Fibroblast of the conjunctiva (primary cell): Measurements from ENCODE around the gene CASP3.
"Not testable (repeated sequence)": the region's sequence is repeated elsewhere in the genome, so short reads cannot be mapped to it uniquely, and the experiment has no call there.

Experiments used
- DNase-seq: peaks from one replicate; pipeline ENCODE4 v3.0.0-alpha.2; 2010; ENCODE audit warnings: low read depth

CASP3 gene

GRCh38 chr4:184664445-184665210 lies 15.4 kb upstream of the CASP3 start:
- no peak for DNase-seq

- DNase-seq, result no peak
These were observed 13.0 kb upstream of the CASP3 start for GRCh38 chr4:184662236-184662635.

GRCh38 chr4:184660978-184661377 lies 11.7 kb upstream of the CASP3 start:
- no peak for DNase-seq

DNA sequence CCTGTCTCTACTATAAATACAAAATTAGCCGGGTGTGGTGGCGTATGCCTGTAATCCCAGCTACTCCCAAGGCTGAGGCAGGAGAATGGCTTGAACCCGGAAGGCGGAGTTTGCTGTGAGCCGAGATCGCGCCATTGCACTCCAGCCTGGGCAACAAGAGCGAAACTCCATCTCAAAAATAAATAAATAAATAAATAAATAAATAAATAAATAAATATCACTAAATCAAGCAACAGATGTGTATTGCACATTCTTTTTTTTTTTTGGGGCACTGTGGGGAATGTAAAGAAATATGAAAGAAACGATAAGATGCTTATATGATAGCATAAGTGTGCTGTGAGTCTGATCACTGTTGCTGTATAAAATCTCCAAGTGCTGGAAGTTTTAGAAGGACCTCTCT lies 8.6 kb upstream of the CASP3 start:
- not testable (repeated sequence) for DNase-seq

DNA sequence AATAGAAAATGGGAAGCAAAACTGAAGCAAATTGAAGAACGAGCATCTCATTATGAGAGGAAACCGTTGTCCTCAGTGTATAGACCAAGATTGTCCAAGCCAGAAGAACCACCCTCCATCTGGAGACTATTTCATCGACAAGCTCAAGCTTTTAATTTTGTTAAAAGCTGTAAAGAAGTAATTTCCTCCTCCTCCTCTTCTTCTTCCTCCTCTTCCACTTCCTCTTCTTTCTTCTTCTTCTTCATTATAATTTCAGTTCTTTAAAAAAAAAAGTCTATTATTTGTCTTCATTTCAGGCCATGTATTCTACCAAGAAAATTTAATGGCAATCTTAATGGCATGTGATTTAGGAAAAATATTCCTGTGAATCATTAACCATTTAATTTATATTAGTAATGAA lies 7.9 kb upstream of the CASP3 start:
- DNase-seq, result no peak

- DNase-seq, result no peak
These were observed 6.9 kb upstream of the CASP3 start for GRCh38 chr4:184655889-184656869.

- no peak for DNase-seq
These were observed 4.4 kb upstream of the CASP3 start for GRCh38 chr4:184653650-184654049.

GRCh38 chr4:184652681-184653080 lies 3.4 kb upstream of the CASP3 start:
- DNase-seq, result not testable (repeated sequence)

GRCh38 chr4:184651899-184652298 lies 2.7 kb upstream of the CASP3 start:
- DNase-seq, result no peak

DNA sequence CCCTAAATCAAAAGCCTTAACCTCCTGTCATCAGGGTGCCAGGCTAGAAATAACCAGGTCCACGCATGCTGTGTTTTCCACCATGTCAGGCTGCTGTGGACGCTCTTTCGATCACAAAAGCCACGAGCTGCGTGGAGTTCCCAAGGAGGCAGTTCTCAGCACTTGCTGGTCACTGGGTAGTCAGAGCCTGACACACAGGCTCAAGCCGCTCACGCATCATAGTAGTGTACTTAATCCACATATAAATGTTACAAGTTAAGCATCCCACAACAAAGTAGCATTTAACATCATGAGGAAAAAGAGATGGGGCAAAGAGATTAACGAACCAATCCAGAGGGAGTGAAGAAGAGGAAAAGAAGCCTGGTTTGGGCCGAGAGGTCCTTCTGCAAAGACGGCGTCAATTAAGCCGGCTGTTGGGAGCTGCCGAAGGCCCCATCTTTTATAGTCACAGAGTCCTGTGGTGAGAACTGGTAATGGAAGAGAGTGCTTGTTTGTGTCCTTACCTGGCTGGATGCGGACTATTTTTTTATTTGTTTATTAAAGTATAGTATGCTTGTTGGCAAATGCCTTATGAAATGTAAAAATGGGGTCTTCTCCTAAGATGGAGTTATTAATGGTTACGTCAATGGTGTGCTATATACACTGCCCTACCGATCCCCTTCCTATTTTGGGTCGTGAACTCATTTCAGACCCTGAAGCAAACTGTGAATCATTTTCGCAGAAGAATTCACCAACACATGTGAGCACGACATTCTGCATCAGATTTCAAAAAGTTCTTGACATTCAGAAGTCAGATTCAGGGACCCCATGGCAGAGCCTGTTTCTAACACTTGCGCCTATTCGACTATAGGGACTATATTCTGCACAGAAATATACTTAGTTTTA lies 966 bp upstream of the CASP3 start:
- DNase-seq, result no peak

DNA sequence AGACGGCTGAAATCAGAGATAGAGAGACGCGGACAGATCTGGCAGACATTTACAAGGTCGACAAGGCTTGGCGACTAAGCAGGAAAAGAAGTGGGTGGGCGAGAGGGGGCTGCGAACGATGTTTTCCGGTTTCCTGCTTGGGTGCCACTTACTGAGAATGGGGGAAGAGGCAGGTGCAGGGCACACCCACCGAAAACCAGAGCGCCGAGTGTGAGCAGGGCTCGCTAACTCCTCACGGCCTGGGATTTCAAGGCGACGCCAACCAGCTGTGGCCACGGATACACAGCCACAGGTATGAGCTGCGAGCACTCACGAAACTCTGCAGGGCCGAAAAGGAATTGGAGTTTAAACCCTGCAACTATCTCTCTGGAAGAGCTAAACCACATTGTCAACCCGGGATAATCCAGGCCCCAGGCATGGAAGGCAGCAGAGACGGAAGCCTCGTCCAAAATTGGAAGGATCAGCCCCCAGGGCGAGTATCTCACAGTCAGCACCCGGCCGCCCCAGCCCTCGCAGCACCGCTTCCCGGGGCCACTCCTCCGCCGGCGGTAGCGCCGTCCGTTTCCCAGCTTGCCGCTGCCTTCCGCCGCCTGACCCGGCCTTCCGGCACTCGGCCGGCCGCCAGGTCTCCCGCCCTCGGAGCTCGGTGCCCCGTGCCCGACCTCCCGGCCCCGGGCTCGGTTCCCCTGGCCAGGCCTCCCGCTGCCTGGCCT lies 778 bp downstream of the CASP3 start:
- no peak for DNase-seq

DNA sequence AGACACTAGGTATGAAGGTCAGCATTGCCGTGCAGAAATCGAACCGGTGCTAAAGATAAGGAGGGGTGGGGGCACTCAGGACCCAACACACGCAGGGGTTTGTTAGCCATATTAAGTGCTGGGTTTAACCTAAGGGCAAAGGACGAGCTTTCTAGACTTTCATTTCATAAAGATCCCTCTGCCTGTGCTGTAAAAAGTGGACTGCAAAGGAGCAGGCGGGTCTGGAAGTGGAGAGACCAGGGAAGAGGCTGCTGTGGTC lies 1.3 kb downstream of the CASP3 start:
- no peak for DNase-seq

GRCh38 chr4:184647266-184648053 lies 1.8 kb downstream of the CASP3 start:
- no peak for DNase-seq

- no peak for DNase-seq
These were observed 3.2 kb downstream of the CASP3 start for GRCh38 chr4:184645904-184646610.

DNA sequence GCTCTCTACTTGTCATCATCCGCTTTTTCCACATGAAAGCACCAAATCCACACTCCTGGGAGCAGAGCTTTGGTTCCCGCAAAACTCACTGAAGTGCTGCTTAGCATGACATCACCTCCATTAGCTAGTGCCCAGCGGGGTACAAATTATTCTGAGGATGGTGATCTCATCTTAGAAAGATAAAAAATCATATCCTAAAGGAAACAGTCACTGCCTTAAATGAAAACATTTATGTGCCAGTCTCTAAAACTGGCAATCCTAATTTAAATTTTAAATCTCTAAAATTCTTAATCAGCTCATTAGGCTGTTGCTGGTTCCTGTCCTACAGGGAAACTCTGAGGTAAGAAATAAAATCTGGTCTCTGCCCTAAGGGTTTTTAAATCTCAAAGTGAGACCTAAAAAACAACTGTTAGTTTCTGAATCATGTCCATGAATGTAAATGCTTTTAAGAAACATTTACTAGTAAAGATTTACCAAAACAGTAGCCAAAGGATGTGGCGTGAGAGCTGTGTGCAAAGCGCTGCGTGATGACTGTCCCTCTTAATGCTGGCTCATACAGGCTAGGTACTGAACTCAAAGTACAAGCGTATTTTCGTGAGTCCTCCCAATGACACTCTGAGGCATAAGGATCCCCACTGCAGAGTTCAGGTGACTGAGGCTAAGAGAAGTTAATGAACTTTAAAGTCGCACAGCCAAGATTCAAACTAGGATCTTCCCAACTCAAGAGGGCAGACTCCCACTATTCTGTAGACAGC lies 4.5 kb downstream of the CASP3 start:
- DNase-seq, result no peak

- DNase-seq, result no peak
These were observed 5.5 kb downstream of the CASP3 start for GRCh38 chr4:184643731-184644130.

DNA sequence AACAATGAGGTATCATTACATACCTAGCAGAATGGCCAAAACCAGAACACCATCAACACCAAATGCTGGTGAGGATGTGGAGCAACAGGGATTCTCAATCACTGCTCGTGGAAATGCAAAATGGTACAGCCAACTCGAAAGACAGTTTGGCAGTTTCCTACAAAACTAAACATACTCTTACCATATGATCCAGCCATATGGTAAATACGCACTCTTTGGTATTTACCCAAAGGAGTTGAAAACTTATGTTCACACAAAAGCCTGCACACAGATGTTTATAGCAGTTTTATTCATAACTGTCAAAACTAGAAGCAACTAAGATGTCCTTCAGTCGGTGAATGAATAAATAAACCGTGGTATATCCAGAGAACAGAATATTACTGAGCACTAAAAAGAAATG lies 7.8 kb downstream of the CASP3 start:
- DNase-seq, result no peak

DNA sequence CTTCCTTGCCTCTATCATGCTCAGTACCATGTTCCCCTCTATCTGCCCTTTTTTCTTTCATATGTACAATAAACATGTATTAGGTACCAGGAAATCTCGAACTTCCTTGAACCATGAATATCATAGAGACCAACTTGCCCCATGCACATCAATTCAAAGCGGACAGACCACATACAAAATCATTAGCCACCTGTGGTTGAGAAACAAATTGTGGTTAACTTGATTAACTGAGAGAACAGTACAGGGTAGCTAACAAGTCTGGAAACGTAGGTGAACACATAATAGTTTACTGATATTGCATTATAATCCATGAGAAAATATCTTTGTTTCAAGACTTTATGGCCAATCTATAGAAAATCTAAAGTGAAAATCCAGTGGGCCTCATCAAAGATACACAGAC lies 8.2 kb downstream of the CASP3 start:
- no peak for DNase-seq

DNA sequence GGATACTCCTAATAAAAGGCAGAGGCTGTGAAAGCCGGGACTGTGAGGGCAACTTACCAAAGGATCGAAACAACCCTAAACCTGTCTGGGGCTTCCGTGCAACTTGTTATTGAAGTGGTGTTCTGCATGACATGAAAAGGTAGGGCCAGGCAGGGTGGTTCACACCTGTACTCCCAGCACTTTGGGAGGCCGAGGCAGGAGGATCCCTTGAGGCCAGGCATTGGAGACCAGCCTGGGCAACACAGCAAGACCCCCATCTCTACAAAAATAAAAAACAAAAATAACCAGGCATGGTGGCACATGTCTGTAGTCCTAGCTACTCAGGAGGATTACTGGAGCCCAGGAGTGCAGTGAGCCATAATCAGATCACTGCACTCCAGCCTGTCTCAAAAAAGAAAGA lies 12.3 kb downstream of the CASP3 start:
- DNase-seq, result no peak

GRCh38 chr4:184636144-184636543 lies 13.1 kb downstream of the CASP3 start:
- DNase-seq, result no peak
